ENCODE data around the gene D2HGDH. TPM values are rescaled to one million over a fixed set of nuclear protein-coding genes. Genes with fewer than 3 reads are reported as not detected.

The D2HGDH gene
- total RNA-seq, 1 experiment from 2014 or later = 46.3 TPM

DNA sequence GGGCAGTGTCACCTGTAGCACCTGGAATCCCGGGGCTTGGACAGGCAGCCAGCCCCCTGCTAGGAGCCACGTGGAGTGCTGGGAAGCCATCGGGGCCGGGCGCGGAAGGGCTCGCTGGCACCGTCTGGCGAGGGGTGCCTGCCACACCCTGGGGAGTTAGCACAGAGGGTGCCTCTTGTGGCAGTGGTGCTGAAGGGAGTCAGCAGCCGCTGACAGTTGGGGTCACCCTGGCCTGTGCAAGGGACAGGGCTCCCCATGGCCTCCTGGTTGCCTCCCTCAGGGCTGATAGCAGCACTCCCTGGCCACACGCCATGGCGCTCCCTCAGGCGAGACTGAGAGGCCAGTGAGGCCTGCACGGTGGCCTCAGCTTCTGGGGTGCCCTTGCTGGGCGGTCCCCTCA lies 13.9 kb upstream of the D2HGDH start (continued):
- TF ChIP-seq TCF7L2 (IDR thresholded peaks at IDR 0.05; ENCODE audit: borderline replicate concordance, extremely low read depth, insufficient read depth, insufficient read length) = no peak

DNA sequence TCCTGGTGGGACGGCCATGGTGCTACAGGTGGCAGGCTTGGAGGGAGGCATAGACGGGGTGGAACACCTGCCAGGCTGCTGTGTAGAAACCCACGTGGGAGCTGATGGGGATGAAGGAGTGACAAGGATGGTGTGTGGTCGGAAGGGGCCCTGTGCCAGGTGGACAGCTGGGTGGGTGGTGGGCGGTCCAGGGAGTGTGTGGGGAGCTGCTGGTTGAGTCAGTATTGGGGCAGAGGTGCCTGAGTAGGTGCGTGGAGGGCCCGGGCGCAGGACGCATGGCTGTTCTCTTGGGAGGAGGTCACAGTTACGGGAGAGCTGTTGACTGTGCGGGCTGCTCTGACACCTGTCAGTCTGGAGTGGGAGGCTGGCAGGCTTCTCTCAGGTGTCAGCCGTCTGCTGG lies 12.6 kb upstream of the D2HGDH start:
- Histone ChIP-seq H2AFZ (ENCODE audit: low read depth, low read length, poor library complexity, severe bottlenecking) (no peak overlapping the region), H3K4me2 (ENCODE audit: low read length) (no peak overlapping the region), H3K27ac (ENCODE audit: low read depth, low read length) (no peak overlapping the region), H3K79me2 (ENCODE audit: insufficient read depth, low read length) (no peaks in the 10 kb centered on the region; the same call in 1 of the 2 replicates), H3K4me1 (ENCODE audit: control insufficient read depth in 1 of 2, insufficient read depth in 2 of 2, low read length in 2 of 2) (no peaks in the 10 kb centered on the region), H4K20me1 (ENCODE audit: insufficient read depth) (peaks cover 6% of the 10 kb centered on the region; the same call in 1 of the 2 replicates), H3K9me3 (ENCODE audit: control insufficient read depth in 1 of 2, insufficient read depth in 1 of 2, low read depth in 1 of 2, low read length in 2 of 2) (no peaks in the 10 kb centered on the region), H3K9me2 (ENCODE audit: insufficient read depth) (no peaks in the 10 kb centered on the region), H3K36me3 (ENCODE audit: control insufficient read depth in 1 of 2, insufficient read depth in 2 of 2, low read length in 2 of 2) (peaks cover 7 to 18% of the 10 kb centered on the region in 2 experiments; a peak in 2 of 4 replicates), H3K9ac (ENCODE audit: low read length) (no peak overlapping the region), H3K27me3 (ENCODE audit: insufficient read depth, low read length) (no peaks in the 10 kb centered on the region), H3K4me3 (replicated peaks in 1 of 2; ENCODE audit: low read depth in 1 of 2, low read length in 2 of 2) (no peak overlapping the region)
- no TSS peak for BruUV-seq (replicated peaks)
- TF ChIP-seq RAD21 (IDR thresholded peaks at IDR 0.05; ENCODE audit: low read depth) (no peak), EZH2 (IDR thresholded peaks at IDR 0.05) (no peak), YY1 (IDR thresholded peaks at IDR 0.05; ENCODE audit: extremely low read depth, insufficient replicate concordance, low read depth, low read length) (no peak), ZNF274 (IDR thresholded peaks at IDR 0.05; ENCODE audit: low read depth, low read length) (no peak), REST (IDR thresholded peaks at IDR 0.05; ENCODE audit: low read depth) (no peak), POLR2A (IDR thresholded peaks at IDR 0.05; ENCODE audit: borderline replicate concordance, extremely low read depth, insufficient read depth, insufficient read length) (no peak), SP1 (IDR thresholded peaks at IDR 0.05; ENCODE audit: low read depth) (no peak), ATF3 (IDR thresholded peaks at IDR 0.05) (no peak), SIN3A (IDR thresholded peaks at IDR 0.05; ENCODE audit: low read depth) (no peak), SRF (IDR thresholded peaks at IDR 0.05; ENCODE audit: low read depth) (no peak), EZH2phosphoT487 (IDR thresholded peaks at IDR 0.05; ENCODE audit: borderline replicate concordance) (no peak), EGR1 (IDR thresholded peaks at IDR 0.05; ENCODE audit: low read depth) (no peak)
- ATAC-seq (no peak), DNase-seq (ENCODE audit: low read depth, low spot score) (no peak)
- ChIA-PET POLR2A (no interaction called here), RAD21 (ENCODE audit: low non-redundant PET in 1 of 2, low total read pairs in 2 of 2, uncharacterized antibody in 2 of 2, unreplicated experiment in 2 of 2) (no interaction called here), CTCF (no interaction called here)
- intact Hi-C loops (cut with micrococcal nuclease) = no loop called here
